Body of pancreas (tissue), 4 donors: Measurements from ENCODE around the gene PTPRF. TPM values are rescaled to one million over a fixed set of nuclear protein-coding genes. Genes with fewer than 3 reads are reported as not detected.

Source experiments
- ATAC-seq: fragments of 150-250 bp; one replicate; pipeline ENCODE4 v1.9.1; 2016
- DNase-seq, 4 donors: peaks; one replicate each; pipeline ENCODE4 v3.0.0-alpha.2; 2019
- H3K27ac ChIP-seq, 4 donors: fragments of 200-600 bp; sonication (generic); 1 replicate in 3 of 4; 2 replicates in 1 of 4; pipeline versions ENCODE4 v1.5.1 to v1.6.1; 2016 to 2019; ENCODE audit warnings: mild to moderate bottlenecking in 1 of 4, mixed read lengths in 1 of 4, moderate library complexity in 1 of 4
- H3K27me3 ChIP-seq, 2 donors: fragments of 200-600 bp; sonication (generic); one replicate each; pipeline ENCODE4 v1.6.0; 2016; ENCODE audit warnings: mild to moderate bottlenecking in 1 of 2
- H3K36me3 ChIP-seq, 2 donors: fragments of 200-600 bp; sonication (generic); replicated peaks in 1 of 2; 2 replicates each; pipeline ENCODE4 v1.5.1; 2016; ENCODE audit warnings: low read depth in 2 of 2; ENCODE audit not compliant: insufficient read depth in 1 of 2
- H3K4me1 ChIP-seq: fragments of 200-600 bp; sonication (generic); one replicate; pipeline ENCODE4 v1.6.0; 2016
- H3K4me3 ChIP-seq, 2 donors: fragments of 200-600 bp; sonication (generic); 1 replicate in 1 of 2; 2 replicates in 1 of 2; pipeline ENCODE4 v1.5.1; 2016 to 2019
- H3K9me3 ChIP-seq, 3 donors: fragments of 200-600 bp; sonication (generic); 1 replicate in 2 of 3; 2 replicates in 1 of 3; pipeline ENCODE4 v1.5.1; 2016
- CTCF ChIP-seq, 7 experiments: fragments of 450-650 bp in 4 of 7; fragments of 200-600 bp in 3 of 7; sonication (generic) in 3 of 7; IDR thresholded peaks; one replicate each; pipeline ENCODE4 v1.5.1; 2016 to 2019; ENCODE audit warnings: antibody characterized with exemption in 7 of 7
- POLR2A ChIP-seq, 3 donors: fragments of 450-650 bp; IDR thresholded peaks; one replicate each; pipeline ENCODE4 v1.6.1; 2016; ENCODE audit warnings: antibody characterized with exemption in 3 of 3, mild to moderate bottlenecking in 2 of 3
- WGBS, 2 donors: methylation state at CpG; one replicate each; pipeline ENCODE4 v1.1.5; 2017; 5-methylcytosine and 5-hydroxymethylcytosine counted together
- intact Hi-C: fragments of 100-400 bp; cut with DNase I; formaldehyde crosslinking; loops from one replicate; pipeline ENCODE4 v1.15.1; 2023
- total RNA-seq, 2 donors: library from RNA; depleted of rRNA; stranded (reverse); fragments of >200 nt; gene quantifications; one replicate each; pipeline ENCODE4 v1.1.0, GENCODE V29; 2016

The PTPRF gene
- total RNA-seq, 2 donors from 2014 or later: 81.7 to 89.0 TPM

GRCh38 chr1:43509007-43509739 is 21.5 kb upstream of the PTPRF start:
- 63 to 73% methylated on average over 4 of the region's 4 CpGs for WGBS, 2 donors
- no peak for DNase-seq
- no peak overlapping the region for H3K27ac ChIP-seq

GRCh38 chr1:43509740-43510375 is 20.8 kb upstream of the PTPRF start:
- H3K4me1 ChIP-seq: peaks cover 4% of the 10 kb centered on the region
- 78 to 84% methylated on average over 12 of the region's 12 CpGs for WGBS, 2 donors
- intact Hi-C loops: no loop called here
- no peak for TF ChIP-seq CTCF (IDR thresholded peaks at IDR 0.05)
- no peak for TF ChIP-seq POLR2A (IDR thresholded peaks at IDR 0.05)
- H3K27ac ChIP-seq: no peak overlapping the region
- no peak overlapping the region for H3K4me3 ChIP-seq
- no peaks in the 10 kb centered on the region for H3K36me3 ChIP-seq
- H3K9me3 ChIP-seq: no peaks in the 10 kb centered on the region
- ATAC-seq (no peak), DNase-seq (no peak)
- H3K27me3 ChIP-seq: no peaks in the 10 kb centered on the region

More at GRCh38 chr1:43509007-43509739, 21.5 kb upstream of the PTPRF start:
- Histone ChIP-seq H3K4me1 (peaks cover 5% of the 10 kb centered on the region), H3K9me3 (no peaks in the 10 kb centered on the region), H3K36me3 (no peaks in the 10 kb centered on the region), H3K4me3 (no peak overlapping the region), H3K27me3 (no peaks in the 10 kb centered on the region)
- no peak for ATAC-seq
- intact Hi-C loops: no loop called here
- TF ChIP-seq POLR2A (IDR thresholded peaks at IDR 0.05) (no peak), CTCF (IDR thresholded peaks at IDR 0.05) (no peak)

- Histone ChIP-seq H3K9me3 (no peaks in the 10 kb centered on the region), H3K27me3 (no peaks in the 10 kb centered on the region), H3K27ac (no peak overlapping the region), H3K4me1 (no peaks in the 10 kb centered on the region), H3K4me3 (no peak overlapping the region), H3K36me3 (no peaks in the 10 kb centered on the region)
- TF ChIP-seq CTCF (IDR thresholded peaks at IDR 0.05) (no peak), POLR2A (IDR thresholded peaks at IDR 0.05) (no peak)
- ATAC-seq (no peak), DNase-seq (no peak)
- 80 to 92% methylated on average over 5 of the region's 5 CpGs for WGBS, 2 donors
- intact Hi-C loops: no loop called here
Observed at GRCh38 chr1:43510621-43511020, 20.1 kb upstream of the PTPRF start.

- Histone ChIP-seq H3K4me1 (no peaks in the 10 kb centered on the region), H3K27me3 (no peaks in the 10 kb centered on the region), H3K36me3 (no peaks in the 10 kb centered on the region), H3K9me3 (no peaks in the 10 kb centered on the region), H3K27ac (no peak overlapping the region), H3K4me3 (no peak overlapping the region)
- TF ChIP-seq CTCF (IDR thresholded peaks at IDR 0.05) (no peak), POLR2A (IDR thresholded peaks at IDR 0.05) (no peak)
- 79 to 86% methylated on average over 1 of the region's 1 CpG for WGBS, 2 donors
- intact Hi-C loops: no loop called here
- ATAC-seq (no peak), DNase-seq (no peak)
Observed at GRCh38 chr1:43511394-43511793, 19.3 kb upstream of the PTPRF start.
